CD8-positive, alpha-beta memory T cell (primary cell): ENCODE results near the gene POPDC2. TPM values are rescaled to one million over a fixed set of nuclear protein-coding genes. Genes with fewer than 3 reads are reported as not detected.

ENCODE experiments used
- CTCF ChIA-PET: fragments of 350-600 bp; sonication (Branson Sonifier 250); formaldehyde crosslinking; loops from one replicate; lab custom pipeline; 2021; ENCODE audit warnings: antibody characterized with exemption; lab: Charles Lee
- POLR2A ChIA-PET: fragments of 350-600 bp; sonication (Branson Sonifier 250); formaldehyde crosslinking; loops from one replicate; lab custom pipeline; 2021; ENCODE audit warnings: antibody characterized with exemption; lab: Charles Lee
- DNase-seq, 5 donors: peaks; one replicate each; pipeline versions ENCODE4 v3.0.0 to v3.0.0-alpha.2; 2020 to 2022; ENCODE audit warnings: mixed read lengths in 1 of 5
- H3K27ac ChIP-seq: one replicate; pipeline ENCODE4 v1.7.0; 2013; ENCODE audit warnings: low read depth, mild to moderate bottlenecking, low read length, moderate library complexity
- H3K27me3 ChIP-seq: 2 replicates; pipeline ENCODE4 v1.7.0; 2013; ENCODE audit warnings: low read length, mild to moderate bottlenecking; ENCODE audit not compliant: insufficient read depth, poor library complexity, severe bottlenecking
- H3K36me3 ChIP-seq: 2 replicates; pipeline ENCODE4 v1.7.0; 2013; ENCODE audit warnings: mild to moderate bottlenecking, low read length, moderate library complexity; ENCODE audit not compliant: insufficient read depth
- H3K4me1 ChIP-seq: 2 replicates; pipeline ENCODE4 v1.7.0; 2013; ENCODE audit warnings: mild to moderate bottlenecking, low read length, moderate library complexity; ENCODE audit not compliant: insufficient read depth
- H3K4me3 ChIP-seq: 2 replicates; pipeline ENCODE4 v1.7.0; 2013; ENCODE audit warnings: mild to moderate bottlenecking, low read length
- H3K9me3 ChIP-seq: 2 replicates; pipeline ENCODE4 v1.7.0; 2013; ENCODE audit warnings: mild to moderate bottlenecking, low read length
- H3K27ac Mint-ChIP-seq, 8 donors: one replicate each; pipeline ENCODE4 v1.8.0; 2020 to 2021; ENCODE audit warnings: mixed read lengths in 8 of 8, mild to moderate bottlenecking in 6 of 8, inconsistent platforms in 3 of 8, moderate library complexity in 3 of 8
- H3K27me3 Mint-ChIP-seq, 2 donors: one replicate each; pipeline ENCODE4 v1.8.0; 2020 to 2021; ENCODE audit warnings: mixed read lengths in 2 of 2, mild to moderate bottlenecking in 1 of 2, moderate library complexity in 1 of 2
- H3K36me3 Mint-ChIP-seq, 3 donors: one replicate each; pipeline ENCODE4 v1.8.0; 2020 to 2021; ENCODE audit warnings: mixed read lengths in 3 of 3, inconsistent platforms in 1 of 3, mild to moderate bottlenecking in 1 of 3
- H3K4me1 Mint-ChIP-seq, 3 donors: one replicate each; pipeline ENCODE4 v1.8.0; 2020 to 2021; ENCODE audit warnings: mixed read lengths in 3 of 3, inconsistent platforms in 1 of 3, mild to moderate bottlenecking in 1 of 3
- H3K4me3 Mint-ChIP-seq, 7 donors: one replicate each; pipeline ENCODE4 v1.8.0; 2020 to 2021; ENCODE audit warnings: mixed read lengths in 7 of 7, mild to moderate bottlenecking in 6 of 7, moderate library complexity in 4 of 7, inconsistent platforms in 2 of 7
- H3K9me3 Mint-ChIP-seq, 5 donors: one replicate each; pipeline ENCODE4 v1.8.0; 2020 to 2022; ENCODE audit warnings: mixed read lengths in 5 of 5, mild to moderate bottlenecking in 3 of 5, moderate library complexity in 2 of 5, inconsistent platforms in 1 of 5
- polyA plus RNA-seq: library from polyadenylated mRNA; unstranded; fragments of 300-500 nt; fragmentation: Illumina TruSeq; gene quantifications from one replicate; pipeline ENCODE4 v1.2.3, GENCODE V29; 2021
- total RNA-seq, 2 experiments: library from RNA; stranded (reverse); gene quantifications; one replicate each; pipeline ENCODE4 v1.2.3, GENCODE V29; 2021

The POPDC2 gene
- total and polyA plus RNA-seq, 3 experiments from 2014 or later = 2.0 to 3.2 (median 2.2) TPM

GRCh38 chr3:119611664-119612063 is 48.7 kb downstream of the POPDC2 start:
- POLR2A ChIA-PET = no interaction called here

GRCh38 chr3:119609301-119609700 is 51.1 kb downstream of the POPDC2 start:
- H3K27me3 Mint-ChIP-seq = peaks cover 2 to 40% of the 10 kb centered on the region in 2 donors
- no peaks in the 10 kb centered on the region for H3K4me1 ChIP-seq
- H3K36me3 ChIP-seq = no peaks in the 10 kb centered on the region
- ChIA-PET CTCF (interaction anchor here (1.1 kb wide), 1 partner anchor 9 kb away, joined by 3 read pairs; no protein-coding TSS in a partner anchor), POLR2A (no interaction called here)
- H3K4me1 Mint-ChIP-seq = no peaks in the 10 kb centered on the region
- no peak overlapping the region for H3K4me3 ChIP-seq
- no peak overlapping the region for H3K27ac ChIP-seq
- H3K9me3 Mint-ChIP-seq = peaks cover 0 to 1% (median 0%) of the 10 kb centered on the region in 5 donors
- DNase-seq = no peak
- no peaks in the 10 kb centered on the region for H3K9me3 ChIP-seq
- no peaks in the 10 kb centered on the region for H3K36me3 Mint-ChIP-seq
- peaks cover 4% of the 10 kb centered on the region for H3K27me3 ChIP-seq
- H3K4me3 Mint-ChIP-seq = no peak overlapping the region
- H3K27ac Mint-ChIP-seq = no peak overlapping the region

More at GRCh38 chr3:119611664-119612063, 48.7 kb downstream of the POPDC2 start:
- H3K27me3 Mint-ChIP-seq = peaks cover 2 to 40% of the 10 kb centered on the region in 2 donors
- CTCF ChIA-PET = no interaction called here
- H3K9me3 Mint-ChIP-seq = peaks cover 0 to 1% (median 0%) of the 10 kb centered on the region in 5 donors
- no peak overlapping the region for H3K4me3 Mint-ChIP-seq
- H3K36me3 ChIP-seq = no peaks in the 10 kb centered on the region
- H3K36me3 Mint-ChIP-seq = no peaks in the 10 kb centered on the region
- H3K27ac Mint-ChIP-seq = no peak overlapping the region
- H3K9me3 ChIP-seq = no peaks in the 10 kb centered on the region
- H3K4me3 ChIP-seq = no peak overlapping the region
- no peak for DNase-seq
- no peak overlapping the region for H3K27ac ChIP-seq
- H3K4me1 Mint-ChIP-seq = no peaks in the 10 kb centered on the region
- peaks cover 4% of the 10 kb centered on the region for H3K27me3 ChIP-seq
- H3K4me1 ChIP-seq = no peaks in the 10 kb centered on the region

GRCh38 chr3:119608405-119609000 is 51.9 kb downstream of the POPDC2 start:
- Mint-ChIP-seq H3K4me3 (no peak overlapping the region), H3K4me1 (no peaks in the 10 kb centered on the region), H3K27ac (no peak overlapping the region), H3K27me3 (peaks cover 2 to 40% of the 10 kb centered on the region in 2 donors), H3K36me3 (no peaks in the 10 kb centered on the region), H3K9me3 (peaks cover 0 to 1% (median 0%) of the 10 kb centered on the region in 5 donors)
- ChIA-PET POLR2A (no interaction called here), CTCF (interaction anchor here (1.1 kb wide), 1 partner anchor 8 kb away, joined by 3 read pairs; no protein-coding TSS in a partner anchor)
- H3K9me3 ChIP-seq = no peaks in the 10 kb centered on the region
- no peak overlapping the region for H3K4me3 ChIP-seq
- H3K36me3 ChIP-seq = no peaks in the 10 kb centered on the region
- H3K27me3 ChIP-seq = peaks cover 4% of the 10 kb centered on the region
- no peak for DNase-seq
- H3K27ac ChIP-seq = no peak overlapping the region
- no peaks in the 10 kb centered on the region for H3K4me1 ChIP-seq

- H3K9me3 ChIP-seq = no peaks in the 10 kb centered on the region
- Mint-ChIP-seq H3K36me3 (peaks cover 0 to 2% (median 0%) of the 10 kb centered on the region in 3 donors), H3K9me3 (no peaks in the 10 kb centered on the region), H3K4me3 (no peak overlapping the region), H3K4me1 (no peaks in the 10 kb centered on the region), H3K27me3 (peaks cover 3 to 21% of the 10 kb centered on the region in 2 donors), H3K27ac (no peak overlapping the region)
- CTCF ChIA-PET = no interaction called here
- DNase-seq = no peak
- H3K4me3 ChIP-seq = no peak overlapping the region
- POLR2A ChIA-PET = no interaction called here
- no peak overlapping the region for H3K27ac ChIP-seq
- no peaks in the 10 kb centered on the region for H3K36me3 ChIP-seq
- no peaks in the 10 kb centered on the region for H3K4me1 ChIP-seq
- no peaks in the 10 kb centered on the region for H3K27me3 ChIP-seq
Measured at GRCh38 chr3:119604878-119605277, 55.5 kb downstream of the POPDC2 start.

GRCh38 chr3:119602676-119603075 is 57.7 kb downstream of the POPDC2 start:
- Histone ChIP-seq H3K36me3 (no peaks in the 10 kb centered on the region), H3K27ac (no peak overlapping the region), H3K4me3 (no peak overlapping the region), H3K4me1 (no peaks in the 10 kb centered on the region), H3K9me3 (no peaks in the 10 kb centered on the region), H3K27me3 (no peaks in the 10 kb centered on the region)
- no peak for DNase-seq
- Mint-ChIP-seq H3K4me3 (no peak overlapping the region), H3K27ac (peak overlapping the region in 1 of 8 donors; percentile 6), H3K9me3 (no peaks in the 10 kb centered on the region), H3K4me1 (no peaks in the 10 kb centered on the region), H3K36me3 (peaks cover 0 to 2% (median 0%) of the 10 kb centered on the region in 3 donors), H3K27me3 (peaks cover 4 to 6% of the 10 kb centered on the region in 2 donors)
- ChIA-PET POLR2A (no interaction called here), CTCF (no interaction called here)

GRCh38 chr3:119601154-119601553 is 59.2 kb downstream of the POPDC2 start:
- no peak for DNase-seq
- Histone ChIP-seq H3K36me3 (no peaks in the 10 kb centered on the region), H3K4me1 (no peaks in the 10 kb centered on the region), H3K4me3 (no peak overlapping the region), H3K27me3 (no peaks in the 10 kb centered on the region), H3K27ac (no peak overlapping the region), H3K9me3 (no peaks in the 10 kb centered on the region)
- Mint-ChIP-seq H3K9me3 (no peaks in the 10 kb centered on the region), H3K4me1 (no peaks in the 10 kb centered on the region), H3K4me3 (no peak overlapping the region), H3K36me3 (peaks cover 0 to 2% (median 0%) of the 10 kb centered on the region in 3 donors), H3K27ac (no peak overlapping the region), H3K27me3 (peaks cover 0 to 4% of the 10 kb centered on the region in 2 donors)
- CTCF ChIA-PET = interaction anchor here (0.8 to 1.7 kb wide), 2 partner anchors 8 to 14 kb away, joined by 3 to 4 read pairs; no protein-coding TSS in a partner anchor
- POLR2A ChIA-PET = no interaction called here

GRCh38 chr3:119600732-119601131 is 59.7 kb downstream of the POPDC2 start:
- H3K4me1 Mint-ChIP-seq = no peaks in the 10 kb centered on the region
- peak overlapping the region in 1 of 8 donors; percentile 8 for H3K27ac Mint-ChIP-seq
- DNase-seq = no peak
- peaks cover 0 to 2% (median 0%) of the 10 kb centered on the region in 3 donors for H3K36me3 Mint-ChIP-seq
- no peak overlapping the region for H3K4me3 Mint-ChIP-seq
- Histone ChIP-seq H3K4me1 (no peaks in the 10 kb centered on the region), H3K9me3 (no peaks in the 10 kb centered on the region), H3K36me3 (no peaks in the 10 kb centered on the region), H3K27ac (no peak overlapping the region), H3K27me3 (no peaks in the 10 kb centered on the region), H3K4me3 (no peak overlapping the region)
- no peaks in the 10 kb centered on the region for H3K9me3 Mint-ChIP-seq
- CTCF ChIA-PET = interaction anchor here (0.8 to 1.7 kb wide), 2 partner anchors 8 to 13 kb away, joined by 3 to 4 read pairs; no protein-coding TSS in a partner anchor
- POLR2A ChIA-PET = no interaction called here
- peaks cover 0 to 4% of the 10 kb centered on the region in 2 donors for H3K27me3 Mint-ChIP-seq

- Histone ChIP-seq H3K27me3 (no peaks in the 10 kb centered on the region), H3K4me1 (no peaks in the 10 kb centered on the region), H3K4me3 (no peak overlapping the region), H3K36me3 (no peaks in the 10 kb centered on the region), H3K9me3 (no peaks in the 10 kb centered on the region), H3K27ac (no peak overlapping the region)
- Mint-ChIP-seq H3K9me3 (no peaks in the 10 kb centered on the region), H3K27ac (peak overlapping the region in 2 of 8 donors; percentile 11 to 41), H3K36me3 (peaks cover 0 to 2% (median 0%) of the 10 kb centered on the region in 3 donors), H3K4me3 (no peak overlapping the region), H3K27me3 (peaks cover 0 to 4% of the 10 kb centered on the region in 2 donors), H3K4me1 (no peaks in the 10 kb centered on the region)
- DNase-seq = no peak
- POLR2A ChIA-PET = no interaction called here
- CTCF ChIA-PET = no interaction called here
Measured at GRCh38 chr3:119599558-119600174, 60.7 kb downstream of the POPDC2 start.
